Calu3 (cell line): Measurements from ENCODE around the gene ARX. TPM values are rescaled to one million over a fixed set of nuclear protein-coding genes. Genes with fewer than 3 reads are reported as not detected.

Experiments
- BruUV-seq: library from RNA; stranded (reverse); fragments of 400-500 nt; replicated peaks from 2 replicates; lab custom pipeline; 2021; lab: Mats Ljungman, UMichigan
- CTCF ChIA-PET: fragments of 300-600 bp; sonication (Branson Sonifier 250); formaldehyde crosslinking; loops from one replicate; lab custom pipeline; 2022; ENCODE audit warnings: antibody characterized with exemption; lab: Charles Lee
- DNase-seq: peaks from one replicate; pipeline ENCODE4 v3.0.0; 2022
- H3K27ac Mint-ChIP-seq: one replicate; pipeline ENCODE4 v1.8.0; 2022; ENCODE audit warnings: mixed read lengths; ENCODE audit not compliant: unreplicated experiment
- H3K27me3 Mint-ChIP-seq: one replicate; pipeline ENCODE4 v1.8.0; 2022; ENCODE audit warnings: mixed read lengths; ENCODE audit not compliant: unreplicated experiment
- H3K36me3 Mint-ChIP-seq: one replicate; pipeline ENCODE4 v1.8.0; 2022; ENCODE audit warnings: mild to moderate bottlenecking, moderate library complexity, mixed read lengths; ENCODE audit not compliant: insufficient read depth, unreplicated experiment
- H3K4me1 Mint-ChIP-seq: one replicate; pipeline ENCODE4 v1.8.0; 2022; ENCODE audit warnings: mild to moderate bottlenecking, low read depth, mixed read lengths; ENCODE audit not compliant: unreplicated experiment
- H3K4me3 Mint-ChIP-seq: one replicate; pipeline ENCODE4 v1.8.0; 2022; ENCODE audit warnings: mild to moderate bottlenecking, low read depth, moderate library complexity, mixed read lengths; ENCODE audit not compliant: unreplicated experiment
- H3K9me3 Mint-ChIP-seq: one replicate; pipeline ENCODE4 v1.8.0; 2022; ENCODE audit warnings: low read depth, mixed read lengths; ENCODE audit not compliant: unreplicated experiment
- intact Hi-C: fragments of 100-400 bp; cut with micrococcal nuclease; formaldehyde crosslinking; loops from one replicate; pipeline ENCODE4 v1.10.0; 2022; ENCODE audit not compliant: unreplicated experiment
- total RNA-seq: library from RNA; stranded (reverse); gene quantifications from 2 replicates; pipeline ENCODE4 v1.2.3, GENCODE V29; 2022
- TF ChIP-seq, protein P1 (sequence below): fragments of 200-600 bp; IDR thresholded peaks from one replicate; pipeline ENCODE4 v1.8.0; 2022; ENCODE audit warnings: antibody characterized with exemption; ENCODE audit not compliant: unreplicated experiment

Gene ARX
- total RNA-seq, 1 experiment from 2014 or later = not detected

GRCh38 chrX:25020391-25020904 is 4.7 kb upstream of the ARX start:
- no TSS peak for BruUV-seq
- Mint-ChIP-seq H3K36me3 (no peaks in the 10 kb centered on the region), H3K27me3 (peaks cover 87% of the 10 kb centered on the region), H3K27ac (no peak overlapping the region), H3K4me1 (peaks cover 6% of the 10 kb centered on the region), H3K9me3 (no peaks in the 10 kb centered on the region), H3K4me3 (peak overlapping the region; percentile 40)
- CTCF ChIA-PET = interaction anchor here (0.6 to 1.6 kb wide), 4 partner anchors 31 to 897 kb away, joined by 3 to 7 read pairs (median 6); no protein-coding TSS in a partner anchor
- TF ChIP-seq, protein P1, sequence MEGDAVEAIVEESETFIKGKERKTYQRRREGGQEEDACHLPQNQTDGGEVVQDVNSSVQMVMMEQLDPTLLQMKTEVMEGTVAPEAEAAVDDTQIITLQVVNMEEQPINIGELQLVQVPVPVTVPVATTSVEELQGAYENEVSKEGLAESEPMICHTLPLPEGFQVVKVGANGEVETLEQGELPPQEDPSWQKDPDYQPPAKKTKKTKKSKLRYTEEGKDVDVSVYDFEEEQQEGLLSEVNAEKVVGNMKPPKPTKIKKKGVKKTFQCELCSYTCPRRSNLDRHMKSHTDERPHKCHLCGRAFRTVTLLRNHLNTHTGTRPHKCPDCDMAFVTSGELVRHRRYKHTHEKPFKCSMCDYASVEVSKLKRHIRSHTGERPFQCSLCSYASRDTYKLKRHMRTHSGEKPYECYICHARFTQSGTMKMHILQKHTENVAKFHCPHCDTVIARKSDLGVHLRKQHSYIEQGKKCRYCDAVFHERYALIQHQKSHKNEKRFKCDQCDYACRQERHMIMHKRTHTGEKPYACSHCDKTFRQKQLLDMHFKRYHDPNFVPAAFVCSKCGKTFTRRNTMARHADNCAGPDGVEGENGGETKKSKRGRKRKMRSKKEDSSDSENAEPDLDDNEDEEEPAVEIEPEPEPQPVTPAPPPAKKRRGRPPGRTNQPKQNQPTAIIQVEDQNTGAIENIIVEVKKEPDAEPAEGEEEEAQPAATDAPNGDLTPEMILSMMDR = no peak
- DNase-seq = no peak
- intact Hi-C loops = loop anchor here (5.0 kb wide), 1 partner anchor 183 kb away; no protein-coding TSS in a partner anchor

GRCh38 chrX:25019707-25020390 is 4.1 kb upstream of the ARX start:
- peak overlapping the region; percentile 40 for H3K4me3 Mint-ChIP-seq
- intact Hi-C loops = loop anchor here (5.0 kb wide), 1 partner anchor 183 kb away; no protein-coding TSS in a partner anchor
- H3K9me3 Mint-ChIP-seq = no peaks in the 10 kb centered on the region
- H3K27me3 Mint-ChIP-seq = peaks cover 88% of the 10 kb centered on the region
- H3K4me1 Mint-ChIP-seq = peaks cover 6% of the 10 kb centered on the region
- DNase-seq = no peak
- BruUV-seq = no TSS peak
- CTCF ChIA-PET = interaction anchor here (0.7 to 1.6 kb wide), 3 partner anchors 31 to 654 kb away, joined by 3 to 6 read pairs (median 5); no protein-coding TSS in a partner anchor
- no peak overlapping the region for H3K27ac Mint-ChIP-seq
- H3K36me3 Mint-ChIP-seq = no peaks in the 10 kb centered on the region
- TF ChIP-seq, protein P1 = no peak

- H3K27ac Mint-ChIP-seq = no peak overlapping the region
Measured at GRCh38 chrX:25018682-25019081, 2.9 kb upstream of the ARX start.

DNA sequence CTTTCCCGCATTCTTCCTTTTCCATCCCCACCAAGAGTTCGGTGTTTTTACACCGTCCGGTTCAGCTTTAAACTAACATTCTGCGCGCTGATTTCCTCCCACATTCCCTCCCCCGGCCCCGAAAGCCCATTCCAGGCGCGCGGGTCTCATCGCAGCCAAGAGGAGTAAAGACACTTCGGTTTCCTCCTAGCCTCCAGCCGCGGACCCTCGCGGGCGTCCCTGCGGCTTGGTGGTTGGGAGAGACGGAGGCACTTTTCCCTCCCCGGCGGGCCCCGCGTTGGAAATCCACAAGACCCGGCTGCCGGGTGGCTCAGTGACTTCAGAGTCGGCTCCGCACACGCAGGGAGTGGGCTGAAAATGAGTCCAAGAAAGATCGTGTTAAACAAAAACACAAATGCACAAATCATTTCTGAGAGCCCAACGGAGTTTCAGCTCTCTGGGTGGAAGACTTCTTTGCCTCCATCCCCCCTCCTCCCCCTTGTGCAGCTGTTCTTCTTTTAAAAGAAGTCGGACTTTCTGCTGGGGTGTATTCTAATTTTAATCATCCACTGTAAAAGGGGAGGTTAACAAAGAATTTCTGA is 2.0 kb upstream of the ARX start:
- no peak for DNase-seq
- CTCF ChIA-PET = no interaction called here
- Mint-ChIP-seq H3K9me3 (no peaks in the 10 kb centered on the region), H3K4me1 (peaks cover 16% of the 10 kb centered on the region), H3K36me3 (peaks cover 9% of the 10 kb centered on the region), H3K27me3 (peaks cover 93% of the 10 kb centered on the region), H3K27ac (no peak overlapping the region), H3K4me3 (peak overlapping the region; percentile 57)
- intact Hi-C loops = no loop called here
- no TSS peak for BruUV-seq
- TF ChIP-seq, protein P1 = no peak

More at GRCh38 chrX:25018682-25019081, 2.9 kb upstream of the ARX start:
- TF ChIP-seq, protein P1 = no peak
- CTCF ChIA-PET = no interaction called here
- Mint-ChIP-seq H3K4me3 (no peak overlapping the region), H3K9me3 (no peaks in the 10 kb centered on the region), H3K27me3 (peaks cover 87% of the 10 kb centered on the region), H3K36me3 (peaks cover 2% of the 10 kb centered on the region), H3K4me1 (peaks cover 13% of the 10 kb centered on the region)
- BruUV-seq = no TSS peak
- intact Hi-C loops = no loop called here
- DNase-seq = no peak
